Lung (tissue), 12 donors: ENCODE measurements around the gene ELP5. TPM values are rescaled to one million over a fixed set of nuclear protein-coding genes. Genes with fewer than 3 reads are reported as not detected.

Experiments
- ATAC-seq: fragments of 200-7000 bp; cut with Tn5 transposase; one replicate; pipeline ENCODE4 v1.9.1; 2020; ENCODE audit warnings: moderate number of reproducible peaks; ENCODE audit not compliant: insufficient read depth, low FRiP score
- DNase-seq, 3 donors: peaks; one replicate each; pipeline ENCODE4 v3.0.0-alpha.2; 2013 to 2017
- H3K27ac ChIP-seq, 2 donors: one replicate each; pipeline ENCODE4 v1.5.1; 2013; ENCODE audit warnings: mild to moderate bottlenecking in 2 of 2, moderate library complexity in 2 of 2, control low read depth in 1 of 2, inconsistent platforms in 1 of 2, low read depth in 1 of 2, low read length in 1 of 2
- H3K27me3 ChIP-seq, 3 donors: one replicate each; pipeline ENCODE4 v1.5.1; 2013; ENCODE audit warnings: low read length in 2 of 3; ENCODE audit not compliant: control insufficient read depth in 3 of 3, insufficient read depth in 3 of 3
- H3K36me3 ChIP-seq, 4 donors: one replicate each; pipeline ENCODE4 v1.5.1; 2013; ENCODE audit warnings: low read length in 4 of 4, mild to moderate bottlenecking in 1 of 4, moderate library complexity in 1 of 4; ENCODE audit not compliant: control insufficient read depth in 4 of 4, insufficient read depth in 4 of 4
- H3K4me1 ChIP-seq, 5 donors: one replicate each; pipeline ENCODE4 v1.5.1; 2013; ENCODE audit warnings: low read length in 5 of 5, mild to moderate bottlenecking in 2 of 5, moderate library complexity in 1 of 5; ENCODE audit not compliant: control insufficient read depth in 5 of 5, insufficient read depth in 5 of 5
- H3K4me3 ChIP-seq: one replicate; pipeline ENCODE4 v1.5.1; 2013; ENCODE audit warnings: mild to moderate bottlenecking, control low read depth, moderate library complexity
- H3K9ac ChIP-seq, 2 donors: one replicate each; pipeline ENCODE4 v1.5.1; 2013; ENCODE audit warnings: low read length in 2 of 2, control low read depth in 1 of 2; ENCODE audit not compliant: insufficient read depth in 1 of 2
- H3K9me3 ChIP-seq, 4 donors: one replicate each; pipeline ENCODE4 v1.5.1; 2013; ENCODE audit warnings: low read length in 3 of 4, mild to moderate bottlenecking in 1 of 4, moderate library complexity in 1 of 4; ENCODE audit not compliant: control insufficient read depth in 4 of 4, insufficient read depth in 3 of 4
- CTCF ChIP-seq: IDR thresholded peaks from 2 replicates; pipeline ENCODE4 v1.5.1; 2012; ENCODE audit warnings: mild to moderate bottlenecking; ENCODE audit errors: control extremely low read depth, extremely low read depth
- WGBS, 2 donors: extraction: QIAGEN DNeasy Blood & Tissue Kit; methylation state at CpG; one replicate each; pipeline ENCODE4 v1.1.7; 2013; 5-methylcytosine and 5-hydroxymethylcytosine counted together
- polyA plus RNA-seq, 2 donors: library from polyadenylated mRNA; stranded (reverse); fragments of 200-250 nt; gene quantifications; one replicate each; pipeline ENCODE4 v1.2.1, GENCODE V29; 2013
- total RNA-seq, 2 donors: library from RNA; depleted of rRNA in 1 of 2; stranded (reverse); fragments of >200 nt in 1 of 2; gene quantifications; one replicate each; pipeline ENCODE4 v1.2.1, GENCODE V29; 2014 to 2021
- donor health status: control.
- donor health status: control.
- donor health status: Bipolar disorder and iron deficiency.
- donor health status: healthy.
- donor health status: DM: yes; HTN: yes; CAD: no.

Gene ELP5
- total and polyA plus RNA-seq, 4 donors, result 19.8 to 63.2 (median 36.6) TPM

- Histone ChIP-seq H3K9me3 (no peaks in the 10 kb centered on the region), H3K9ac (no peak overlapping the region), H3K36me3 (peaks cover 2 to 23% (median 17%) of the 10 kb centered on the region in 4 donors), H3K4me3 (no peak overlapping the region), H3K27ac (no peak overlapping the region), H3K4me1 (peaks cover 0 to 26% (median 11%) of the 10 kb centered on the region in 5 donors), H3K27me3 (no peaks in the 10 kb centered on the region)
- 70 to 82% methylated on average over 4 of the region's 4 CpGs for WGBS, 2 donors
- DNase-seq, result no peak
- TF ChIP-seq CTCF, result no peak
- ATAC-seq, result no peak
Measured at GRCh38 chr17:7248796-7249195, 3.2 kb upstream of the ELP5 start.

- ATAC-seq (no peak), DNase-seq (no peak)
- no peak for TF ChIP-seq CTCF
- Histone ChIP-seq H3K4me1 (peaks cover 0 to 26% (median 11%) of the 10 kb centered on the region in 5 donors), H3K9ac (no peak overlapping the region), H3K27ac (no peak overlapping the region), H3K9me3 (no peaks in the 10 kb centered on the region), H3K36me3 (peaks cover 2 to 23% (median 17%) of the 10 kb centered on the region in 4 donors), H3K4me3 (no peak overlapping the region), H3K27me3 (no peaks in the 10 kb centered on the region)
- 85 to 96% methylated on average over 6 of the region's 6 CpGs for WGBS, 2 donors
Measured at GRCh38 chr17:7249214-7249613, 2.8 kb upstream of the ELP5 start.

GRCh38 chr17:7249830-7250229, 2.2 kb upstream of the ELP5 start:
- no peaks in the 10 kb centered on the region for H3K9me3 ChIP-seq
- 73 to 77% methylated on average over 7 of the region's 7 CpGs for WGBS, 2 donors
- no peak overlapping the region for H3K4me3 ChIP-seq

More at GRCh38 chr17:7249830-7250229, 2.2 kb upstream of the ELP5 start:
- DNase-seq (no peak), ATAC-seq (no peak)
- H3K27me3 ChIP-seq, result no peaks in the 10 kb centered on the region
- H3K27ac ChIP-seq, result peak overlapping the region in 1 of 2 donors; percentile 18
- peaks cover 0 to 26% (median 11%) of the 10 kb centered on the region in 5 donors for H3K4me1 ChIP-seq
- H3K9ac ChIP-seq, result peak overlapping the region in 1 of 2 donors; percentile 77
- H3K36me3 ChIP-seq, result peaks cover 2 to 23% (median 17%) of the 10 kb centered on the region in 4 donors
- TF ChIP-seq CTCF, result no peak
